Lung (tissue), 12 donors: ENCODE data around the gene ZSWIM8. TPM values are rescaled to one million over a fixed set of nuclear protein-coding genes. Genes with fewer than 3 reads are reported as not detected.

Experiments used
- ATAC-seq: fragments of 200-7000 bp; cut with Tn5 transposase; one replicate; pipeline ENCODE4 v1.9.1; 2020; ENCODE audit warnings: moderate number of reproducible peaks; ENCODE audit not compliant: insufficient read depth, low FRiP score
- DNase-seq, 3 donors: peaks; one replicate each; pipeline ENCODE4 v3.0.0-alpha.2; 2013 to 2017
- H3K27ac ChIP-seq, 2 donors: one replicate each; pipeline ENCODE4 v1.5.1; 2013; ENCODE audit warnings: mild to moderate bottlenecking in 2 of 2, moderate library complexity in 2 of 2, control low read depth in 1 of 2, inconsistent platforms in 1 of 2, low read depth in 1 of 2, low read length in 1 of 2
- H3K27me3 ChIP-seq, 3 donors: one replicate each; pipeline ENCODE4 v1.5.1; 2013; ENCODE audit warnings: low read length in 2 of 3; ENCODE audit not compliant: control insufficient read depth in 3 of 3, insufficient read depth in 3 of 3
- H3K36me3 ChIP-seq, 4 donors: one replicate each; pipeline ENCODE4 v1.5.1; 2013; ENCODE audit warnings: low read length in 4 of 4, mild to moderate bottlenecking in 1 of 4, moderate library complexity in 1 of 4; ENCODE audit not compliant: control insufficient read depth in 4 of 4, insufficient read depth in 4 of 4
- H3K4me1 ChIP-seq, 5 donors: one replicate each; pipeline ENCODE4 v1.5.1; 2013; ENCODE audit warnings: low read length in 5 of 5, mild to moderate bottlenecking in 2 of 5, moderate library complexity in 1 of 5; ENCODE audit not compliant: control insufficient read depth in 5 of 5, insufficient read depth in 5 of 5
- H3K4me3 ChIP-seq: one replicate; pipeline ENCODE4 v1.5.1; 2013; ENCODE audit warnings: mild to moderate bottlenecking, control low read depth, moderate library complexity
- H3K9ac ChIP-seq, 2 donors: one replicate each; pipeline ENCODE4 v1.5.1; 2013; ENCODE audit warnings: low read length in 2 of 2, control low read depth in 1 of 2; ENCODE audit not compliant: insufficient read depth in 1 of 2
- H3K9me3 ChIP-seq, 4 donors: one replicate each; pipeline ENCODE4 v1.5.1; 2013; ENCODE audit warnings: low read length in 3 of 4, mild to moderate bottlenecking in 1 of 4, moderate library complexity in 1 of 4; ENCODE audit not compliant: control insufficient read depth in 4 of 4, insufficient read depth in 3 of 4
- WGBS, 2 donors: extraction: QIAGEN DNeasy Blood & Tissue Kit; methylation state at CpG; one replicate each; pipeline ENCODE4 v1.1.7; 2013; 5-methylcytosine and 5-hydroxymethylcytosine counted together
- polyA plus RNA-seq, 2 donors: library from polyadenylated mRNA; stranded (reverse); fragments of 200-250 nt; gene quantifications; one replicate each; pipeline ENCODE4 v1.2.1, GENCODE V29; 2013
- total RNA-seq, 2 donors: library from RNA; depleted of rRNA in 1 of 2; stranded (reverse); fragments of >200 nt in 1 of 2; gene quantifications; one replicate each; pipeline ENCODE4 v1.2.1, GENCODE V29; 2014 to 2021
- TF ChIP-seq, protein P1 (sequence below): IDR thresholded peaks from 2 replicates; pipeline ENCODE4 v1.5.1; 2012; ENCODE audit warnings: mild to moderate bottlenecking; ENCODE audit errors: control extremely low read depth, extremely low read depth
- donor health status: control.
- donor health status: control.
- donor health status: Bipolar disorder and iron deficiency.
- donor health status: healthy.
- donor health status: DM: yes; HTN: yes; CAD: no.

Gene ZSWIM8
- total and polyA plus RNA-seq, 4 donors: 70.3 to 113 (median 93.1) TPM

DNA sequence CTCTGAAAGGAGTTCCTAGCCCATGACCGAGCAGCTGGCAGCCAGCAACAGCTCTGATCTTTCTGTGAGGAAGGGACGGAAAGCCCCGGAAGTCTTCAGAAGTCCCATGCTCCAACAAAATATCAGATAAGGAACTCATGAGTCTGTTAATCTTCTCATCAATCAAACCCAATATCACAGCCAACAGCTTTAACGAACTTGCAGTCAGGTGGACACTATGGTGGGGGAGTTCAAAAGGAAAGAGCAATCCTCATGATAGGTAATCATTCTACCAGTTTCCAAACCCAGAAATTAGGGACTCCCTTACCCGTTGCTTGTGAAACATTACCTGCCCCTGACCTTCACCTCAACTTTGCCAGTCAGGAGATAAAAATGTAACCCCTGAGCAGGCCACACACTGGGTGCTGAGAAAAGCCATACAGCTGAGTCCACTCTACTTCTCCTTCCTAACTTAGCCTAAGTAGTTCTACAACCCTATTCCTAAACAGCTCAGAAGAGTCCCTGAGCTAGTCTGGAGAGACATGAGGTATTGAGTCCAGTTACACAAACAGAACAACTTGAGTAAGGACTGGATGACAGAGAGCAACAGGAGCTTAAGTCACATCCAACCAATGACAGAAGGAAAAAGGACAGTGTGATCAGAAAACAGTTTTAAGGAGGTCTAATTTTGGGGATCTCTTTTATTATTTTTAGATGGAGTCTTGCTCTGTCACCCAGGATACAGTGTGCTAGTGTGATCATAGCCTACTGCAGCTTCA is 23.8 kb downstream of the ZSWIM8 start:
- no peak for ATAC-seq
- DNase-seq: no peak
- Histone ChIP-seq H3K9ac (no peak overlapping the region), H3K4me3 (no peak overlapping the region), H3K9me3 (no peaks in the 10 kb centered on the region), H3K4me1 (no peaks in the 10 kb centered on the region), H3K36me3 (peaks cover 10 to 32% (median 28%) of the 10 kb centered on the region in 4 donors), H3K27me3 (no peaks in the 10 kb centered on the region), H3K27ac (no peak overlapping the region)
- WGBS, 2 donors: 67 to 71% methylated on average over 5 of the region's 5 CpGs
- TF ChIP-seq, protein P1, sequence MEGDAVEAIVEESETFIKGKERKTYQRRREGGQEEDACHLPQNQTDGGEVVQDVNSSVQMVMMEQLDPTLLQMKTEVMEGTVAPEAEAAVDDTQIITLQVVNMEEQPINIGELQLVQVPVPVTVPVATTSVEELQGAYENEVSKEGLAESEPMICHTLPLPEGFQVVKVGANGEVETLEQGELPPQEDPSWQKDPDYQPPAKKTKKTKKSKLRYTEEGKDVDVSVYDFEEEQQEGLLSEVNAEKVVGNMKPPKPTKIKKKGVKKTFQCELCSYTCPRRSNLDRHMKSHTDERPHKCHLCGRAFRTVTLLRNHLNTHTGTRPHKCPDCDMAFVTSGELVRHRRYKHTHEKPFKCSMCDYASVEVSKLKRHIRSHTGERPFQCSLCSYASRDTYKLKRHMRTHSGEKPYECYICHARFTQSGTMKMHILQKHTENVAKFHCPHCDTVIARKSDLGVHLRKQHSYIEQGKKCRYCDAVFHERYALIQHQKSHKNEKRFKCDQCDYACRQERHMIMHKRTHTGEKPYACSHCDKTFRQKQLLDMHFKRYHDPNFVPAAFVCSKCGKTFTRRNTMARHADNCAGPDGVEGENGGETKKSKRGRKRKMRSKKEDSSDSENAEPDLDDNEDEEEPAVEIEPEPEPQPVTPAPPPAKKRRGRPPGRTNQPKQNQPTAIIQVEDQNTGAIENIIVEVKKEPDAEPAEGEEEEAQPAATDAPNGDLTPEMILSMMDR: no peak

DNA sequence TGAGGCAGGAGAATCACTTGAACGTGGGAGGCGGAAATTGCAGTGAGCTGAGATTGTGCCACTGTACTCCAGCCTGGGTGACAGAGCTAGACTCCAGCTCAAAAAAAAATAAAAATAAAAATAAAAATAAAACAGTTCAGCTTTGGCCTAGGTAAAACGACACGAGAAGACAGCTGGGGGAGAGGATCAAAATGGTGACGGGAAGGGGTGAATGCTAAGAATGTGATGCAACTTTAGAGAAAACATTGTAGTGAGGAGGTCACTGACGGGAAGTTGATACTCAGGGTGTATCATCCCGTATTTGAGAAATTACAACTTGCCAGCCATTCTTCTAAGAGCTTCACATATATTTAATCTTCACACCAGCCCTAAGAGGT is 24.9 kb downstream of the ZSWIM8 start:
- no peaks in the 10 kb centered on the region for H3K27me3 ChIP-seq
- no peaks in the 10 kb centered on the region for H3K9me3 ChIP-seq
- TF ChIP-seq, protein P1: no peak
- ATAC-seq: no peak
- no peak overlapping the region for H3K9ac ChIP-seq
- H3K4me1 ChIP-seq: no peaks in the 10 kb centered on the region
- peaks cover 10 to 34% (median 28%) of the 10 kb centered on the region in 4 donors for H3K36me3 ChIP-seq
- H3K4me3 ChIP-seq: peak overlapping the region; percentile 83
- peak overlapping the region in 1 of 2 donors; percentile 93 for H3K27ac ChIP-seq
- no peak for DNase-seq
- 42 to 65% methylated on average over 7 of the region's 7 CpGs for WGBS, 2 donors

DNA sequence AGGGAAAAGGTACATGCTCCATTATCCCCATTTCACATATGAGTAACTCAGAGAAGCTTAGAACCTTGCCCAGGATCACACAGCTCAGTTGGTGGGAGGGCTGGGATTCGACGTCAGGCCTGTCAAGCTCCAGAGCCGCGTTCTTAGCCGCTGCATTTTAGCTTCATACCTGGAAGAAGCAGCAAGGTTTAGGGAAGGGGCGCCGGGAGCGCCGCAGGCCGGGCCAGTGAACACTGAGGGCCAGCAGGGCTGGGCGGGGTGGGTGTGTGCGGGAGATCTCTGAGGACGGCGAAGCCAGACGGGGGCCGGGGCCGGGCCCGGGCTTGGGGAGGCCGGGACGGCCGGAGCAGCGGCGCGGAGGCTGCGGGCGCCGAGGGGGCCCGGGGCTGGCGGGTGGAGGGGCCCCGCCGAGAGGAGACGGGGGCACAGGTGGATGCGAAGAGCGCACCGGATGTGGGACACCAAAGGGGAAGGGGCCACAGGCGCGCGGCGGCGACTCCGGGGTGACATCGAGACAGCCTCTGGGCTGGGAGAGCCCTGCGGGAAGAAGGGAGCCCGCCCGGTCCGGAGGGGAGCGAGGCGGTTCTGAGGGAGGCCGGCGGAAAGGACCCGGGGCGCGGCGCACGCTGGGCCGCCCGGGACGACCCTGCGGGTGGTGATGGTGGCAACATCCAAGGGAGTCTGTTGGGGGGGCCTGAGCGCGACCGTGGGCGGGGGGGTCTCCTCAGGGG is 25.5 kb downstream of the ZSWIM8 start:
- Histone ChIP-seq H3K9me3 (no peaks in the 10 kb centered on the region), H3K27me3 (no peaks in the 10 kb centered on the region), H3K4me3 (peak overlapping the region; percentile 83), H3K9ac (peak overlapping the region in 1 of 2 donors; percentile 25), H3K4me1 (no peaks in the 10 kb centered on the region), H3K27ac (peak overlapping the region; percentile 89 to 93), H3K36me3 (peaks cover 6 to 28% (median 23%) of the 10 kb centered on the region in 4 donors)
- peak in 1 of 3 donors; percentile 26 for DNase-seq
- peak; percentile 20 for ATAC-seq
- WGBS, 2 donors: 0 to 1% methylated on average over 38 to 63 of the region's 63 CpGs
- TF ChIP-seq, protein P1: no peak
